ENCODE results near the gene IGLON5.

IGLON5 gene

GRCh38 chr19:51341066-51341465, 29.6 kb downstream of the IGLON5 start:
- Histone ChIP-seq H2BK120ac (ENCODE audit: insufficient read depth, low read length, poor library complexity) (no peak overlapping the region), H3K79me1 (ENCODE audit: low read length) (peaks cover 7% of the 10 kb centered on the region), H3K4me2 (ENCODE audit: low read length) (no peak overlapping the region), H4K91ac (ENCODE audit: low read depth, low read length) (no peak overlapping the region), H3K9ac (ENCODE audit: low read length) (no peak overlapping the region), H2AK5ac (ENCODE audit: low read length) (no peak overlapping the region), H3K36me3 (ENCODE audit: control insufficient read depth in 1 of 2, insufficient read depth in 2 of 2, low read length in 2 of 2) (peaks cover 7 to 10% of the 10 kb centered on the region in 2 experiments), H3K4me3 (ENCODE audit: low read depth, low read length) (no peak overlapping the region), H3K4me1 (ENCODE audit: control insufficient read depth in 1 of 2, insufficient read depth in 2 of 2, low read length in 2 of 2) (peaks cover 2 to 7% of the 10 kb centered on the region in 2 experiments), H4K8ac (ENCODE audit: low read depth, low read length) (no peak overlapping the region), H3K79me2 (ENCODE audit: control insufficient read depth, insufficient read depth, low read length, poor library complexity) (no peaks in the 10 kb centered on the region), H3K9me3 (ENCODE audit: insufficient read depth, low read depth, low read length) (no peaks in the 10 kb centered on the region), H3K27ac (ENCODE audit: low read depth, low read length) (no peak overlapping the region), H4K12ac (ENCODE audit: low read depth, low read length) (no peak overlapping the region), H3K23ac (ENCODE audit: low read length) (no peak overlapping the region), H3K27me3 (ENCODE audit: insufficient read depth, low read length) (peaks cover 9% of the 10 kb centered on the region), H3K4ac (ENCODE audit: low read depth, low read length) (no peak overlapping the region), H2AFZ (ENCODE audit: insufficient read depth, low read length, poor library complexity) (no peak overlapping the region), H2BK12ac (ENCODE audit: low read length) (no peak overlapping the region), H3K18ac (ENCODE audit: low read length) (no peak overlapping the region), H3K14ac (ENCODE audit: low read length) (no peak overlapping the region), H2BK5ac (ENCODE audit: low read depth, low read length, poor library complexity) (no peak overlapping the region)
- WGBS (ENCODE audit: extremely low coverage, insufficient coverage, insufficient read length), result no CpG with 5 or more reads among the region's 18 CpGs
- DNase-seq, result no peak

DNA sequence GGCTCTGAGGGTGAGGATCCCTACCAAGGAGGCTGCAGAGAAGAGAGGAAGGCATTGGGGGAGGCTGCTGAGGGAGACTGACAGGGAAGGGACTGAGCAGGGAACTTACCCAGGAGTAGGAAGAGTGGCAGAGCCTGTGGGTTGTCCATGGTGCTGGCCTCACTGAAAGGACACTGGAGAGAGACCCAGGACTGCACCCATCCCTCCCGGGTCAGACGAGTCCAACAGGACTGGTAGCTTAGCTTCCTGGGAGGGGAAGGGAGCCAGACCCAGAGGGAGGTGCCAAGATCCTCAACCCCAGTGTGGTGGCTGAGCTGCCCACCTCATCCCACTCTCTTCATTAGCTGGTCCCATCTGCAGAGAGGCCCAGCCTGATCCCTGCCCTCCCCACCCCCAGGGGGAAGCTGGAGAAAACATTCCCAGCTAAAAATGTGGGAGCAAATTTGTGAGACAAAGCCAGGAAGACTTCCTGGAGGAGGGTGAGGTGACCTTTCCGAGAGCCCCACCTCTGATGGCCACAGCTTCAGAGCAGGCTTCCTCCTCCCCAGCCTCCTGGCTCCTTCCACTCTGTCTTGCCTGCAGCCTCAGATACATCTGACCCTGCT, 30.6 kb downstream of the IGLON5 start, which contains the start of gene VSIG10L:
Gene VSIG10L (minus strand): TSS at position 164 of the 605 bp plus-strand sequence. CDS start 15 bp downstream, at position 149.
- no peak within 1 kb of the TSS for H2BK120ac ChIP-seq (ENCODE audit: insufficient read depth, low read length, poor library complexity)
- H3K4me3 ChIP-seq (ENCODE audit: low read depth, low read length), result no peak within 1 kb of the TSS
- H3K4me2 ChIP-seq (ENCODE audit: low read length), result no peak within 1 kb of the TSS
- peaks cover 9% of the 10 kb centered on the region for H3K27me3 ChIP-seq (ENCODE audit: insufficient read depth, low read length)
- no peak within 1 kb of the TSS for H3K27ac ChIP-seq (ENCODE audit: low read depth, low read length)
- H2AK5ac ChIP-seq (ENCODE audit: low read length), result no peak within 1 kb of the TSS
- no peak within 1 kb of the TSS for H2BK5ac ChIP-seq (ENCODE audit: low read depth, low read length, poor library complexity)
- DNase-seq, result peak in 1 of 2 donors; percentile 9
- H2AFZ ChIP-seq (ENCODE audit: insufficient read depth, low read length, poor library complexity), result no peak within 1 kb of the TSS
- H4K91ac ChIP-seq (ENCODE audit: low read depth, low read length), result no peak within 1 kb of the TSS
- no peak within 1 kb of the TSS for H4K12ac ChIP-seq (ENCODE audit: low read depth, low read length)
- H3K4ac ChIP-seq (ENCODE audit: low read depth, low read length), result no peak within 1 kb of the TSS
- H3K79me2 ChIP-seq (ENCODE audit: control insufficient read depth, insufficient read depth, low read length, poor library complexity), result no peaks in the 10 kb centered on the region
- H2BK12ac ChIP-seq (ENCODE audit: low read length), result no peak within 1 kb of the TSS
- H4K8ac ChIP-seq (ENCODE audit: low read depth, low read length), result no peak within 1 kb of the TSS
- peaks cover 2 to 7% of the 10 kb centered on the region in 2 experiments for H3K4me1 ChIP-seq (ENCODE audit: control insufficient read depth in 1 of 2, insufficient read depth in 2 of 2, low read length in 2 of 2)
- H3K18ac ChIP-seq (ENCODE audit: low read length), result no peak within 1 kb of the TSS
- no peak within 1 kb of the TSS for H3K14ac ChIP-seq (ENCODE audit: low read length)
- WGBS (ENCODE audit: extremely low coverage, insufficient coverage, insufficient read length), result no CpG with 5 or more reads among the region's 3 CpGs
- no peak within 1 kb of the TSS for H3K23ac ChIP-seq (ENCODE audit: low read length)
- H3K79me1 ChIP-seq (ENCODE audit: low read length), result peaks cover 7% of the 10 kb centered on the region
- H3K36me3 ChIP-seq (ENCODE audit: control insufficient read depth in 1 of 2, insufficient read depth in 2 of 2, low read length in 2 of 2), result peaks cover 12 to 13% of the 10 kb centered on the region in 2 experiments
- H3K9ac ChIP-seq (ENCODE audit: low read length), result no peak within 1 kb of the TSS
- no peaks in the 10 kb centered on the region for H3K9me3 ChIP-seq (ENCODE audit: insufficient read depth, low read depth, low read length)

DNA sequence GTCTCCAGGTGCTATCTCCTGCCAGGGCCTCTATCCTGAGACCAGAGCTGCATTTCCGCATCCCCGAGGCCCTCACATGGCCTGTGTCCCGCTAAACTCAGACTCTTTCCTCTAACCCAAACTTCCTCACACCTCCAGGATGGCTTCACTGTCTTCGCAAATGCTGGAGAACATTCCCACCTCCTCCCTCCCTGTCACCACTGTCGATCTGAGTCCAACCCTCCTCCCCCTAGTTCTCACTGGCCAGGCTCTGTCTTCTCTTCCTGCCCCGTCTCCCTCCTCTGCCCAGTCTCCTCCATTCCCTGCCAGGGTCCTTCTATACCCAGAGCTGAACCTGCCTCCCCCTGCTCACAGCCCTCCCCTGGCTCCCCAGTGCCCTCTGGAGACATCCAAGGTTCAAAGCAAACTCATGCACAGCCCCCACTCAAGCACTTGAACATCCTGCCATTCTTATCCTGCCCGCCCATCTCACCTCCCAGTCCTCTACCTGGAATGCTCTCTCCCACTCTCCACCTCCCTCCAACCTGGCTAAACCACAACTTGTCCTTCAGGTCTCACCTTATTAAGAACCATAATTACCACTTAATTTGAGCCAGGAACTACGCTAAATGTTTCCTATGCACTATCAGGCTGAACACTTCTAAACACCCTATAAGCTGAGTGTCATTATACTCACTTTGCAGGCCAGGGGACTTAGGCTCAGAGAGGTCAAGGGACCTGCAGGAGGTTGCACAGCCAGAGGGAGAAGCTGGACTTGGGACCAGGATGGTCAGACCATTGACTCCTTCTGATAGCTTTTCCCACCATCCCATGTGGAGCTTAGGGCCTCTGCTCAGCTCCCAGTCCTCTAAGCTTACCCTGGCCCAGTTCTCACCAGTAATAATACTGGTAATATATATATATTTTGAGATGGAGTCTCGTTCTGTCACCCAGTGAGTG, 31.5 kb downstream of the IGLON5 start:
- WGBS (ENCODE audit: extremely low coverage, insufficient coverage, insufficient read length), result no CpG with 5 or more reads among the region's 9 CpGs
- Histone ChIP-seq H3K18ac (ENCODE audit: low read length) (no peak overlapping the region), H3K14ac (ENCODE audit: low read length) (no peak overlapping the region)

DNA sequence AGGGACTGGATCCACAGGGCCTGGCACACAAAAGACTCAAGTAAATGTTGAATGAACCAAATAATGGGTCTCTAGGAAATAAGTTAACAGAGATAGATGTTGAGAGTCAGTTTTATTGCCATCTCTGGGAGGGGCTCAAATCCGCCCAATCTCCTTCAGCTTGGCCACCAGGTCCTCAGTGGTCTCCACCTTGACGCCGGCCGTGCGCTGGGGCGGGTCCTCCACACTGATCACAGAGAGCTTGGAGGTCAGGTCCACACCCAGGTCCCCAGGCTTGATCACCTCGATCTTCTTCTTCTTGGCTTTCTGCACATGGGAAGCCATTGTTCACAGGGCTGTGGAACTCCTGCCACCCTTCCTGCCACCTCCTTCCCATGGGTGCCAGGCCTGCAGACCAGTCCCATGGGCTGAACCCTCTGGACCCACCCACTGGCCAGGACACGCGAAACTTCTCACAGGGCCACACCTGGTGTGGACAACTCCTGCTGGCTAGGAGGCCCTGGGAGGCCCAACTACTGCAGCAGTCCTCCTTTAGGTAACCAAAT, 33.7 kb downstream of the IGLON5 start:
- H3K9ac ChIP-seq (ENCODE audit: low read length), result no peak overlapping the region
- H2BK12ac ChIP-seq (ENCODE audit: low read length), result no peak overlapping the region
- no peak overlapping the region for H3K4me3 ChIP-seq (ENCODE audit: low read depth, low read length)
- DNase-seq, result no peak
- H3K79me2 ChIP-seq (ENCODE audit: control insufficient read depth, insufficient read depth, low read length, poor library complexity), result no peaks in the 10 kb centered on the region
- no peak overlapping the region for H3K4ac ChIP-seq (ENCODE audit: low read depth, low read length)
- no peak overlapping the region for H2BK5ac ChIP-seq (ENCODE audit: low read depth, low read length, poor library complexity)
- H3K79me1 ChIP-seq (ENCODE audit: low read length), result no peaks in the 10 kb centered on the region
- no peak overlapping the region for H3K4me2 ChIP-seq (ENCODE audit: low read length)
- H4K12ac ChIP-seq (ENCODE audit: low read depth, low read length), result no peak overlapping the region
- H2AFZ ChIP-seq (ENCODE audit: insufficient read depth, low read length, poor library complexity), result no peak overlapping the region
- H4K8ac ChIP-seq (ENCODE audit: low read depth, low read length), result no peak overlapping the region
- no peak overlapping the region for H4K91ac ChIP-seq (ENCODE audit: low read depth, low read length)
- no CpG with 5 or more reads among the region's 9 CpGs for WGBS (ENCODE audit: extremely low coverage, insufficient coverage, insufficient read length)
- no peak overlapping the region for H2BK120ac ChIP-seq (ENCODE audit: insufficient read depth, low read length, poor library complexity)
- no peaks in the 10 kb centered on the region for H3K9me3 ChIP-seq (ENCODE audit: insufficient read depth, low read depth, low read length)
- no peak overlapping the region for H3K23ac ChIP-seq (ENCODE audit: low read length)
- H3K27me3 ChIP-seq (ENCODE audit: insufficient read depth, low read length), result peaks cover 9% of the 10 kb centered on the region
- no peak overlapping the region for H3K14ac ChIP-seq (ENCODE audit: low read length)
- no peak overlapping the region for H3K18ac ChIP-seq (ENCODE audit: low read length)
- no peak overlapping the region for H2AK5ac ChIP-seq (ENCODE audit: low read length)
- peaks cover 17 to 18% of the 10 kb centered on the region in 2 experiments for H3K36me3 ChIP-seq (ENCODE audit: control insufficient read depth in 1 of 2, insufficient read depth in 2 of 2, low read length in 2 of 2)
- H3K27ac ChIP-seq (ENCODE audit: low read depth, low read length), result no peak overlapping the region
- peaks cover 2 to 3% of the 10 kb centered on the region in 2 experiments for H3K4me1 ChIP-seq (ENCODE audit: control insufficient read depth in 1 of 2, insufficient read depth in 2 of 2, low read length in 2 of 2)

More for the DNA sequence above, 31.5 kb downstream of the IGLON5 start:
- Histone ChIP-seq H2AFZ (ENCODE audit: insufficient read depth, low read length, poor library complexity) (no peak overlapping the region), H4K12ac (ENCODE audit: low read depth, low read length) (no peak overlapping the region), H3K9me3 (ENCODE audit: insufficient read depth, low read depth, low read length) (no peaks in the 10 kb centered on the region), H3K79me1 (ENCODE audit: low read length) (peaks cover 7% of the 10 kb centered on the region), H3K36me3 (ENCODE audit: control insufficient read depth in 1 of 2, insufficient read depth in 2 of 2, low read length in 2 of 2) (peaks cover 12 to 16% of the 10 kb centered on the region in 2 experiments), H3K27me3 (ENCODE audit: insufficient read depth, low read length) (peaks cover 9% of the 10 kb centered on the region), H3K4me1 (ENCODE audit: control insufficient read depth in 1 of 2, insufficient read depth in 2 of 2, low read length in 2 of 2) (peaks cover 2 to 7% of the 10 kb centered on the region in 2 experiments), H3K27ac (ENCODE audit: low read depth, low read length) (no peak overlapping the region), H2BK12ac (ENCODE audit: low read length) (no peak overlapping the region), H4K8ac (ENCODE audit: low read depth, low read length) (no peak overlapping the region), H4K91ac (ENCODE audit: low read depth, low read length) (no peak overlapping the region), H3K9ac (ENCODE audit: low read length) (no peak overlapping the region), H3K4me3 (ENCODE audit: low read depth, low read length) (no peak overlapping the region), H2BK5ac (ENCODE audit: low read depth, low read length, poor library complexity) (no peak overlapping the region), H2AK5ac (ENCODE audit: low read length) (no peak overlapping the region), H3K4ac (ENCODE audit: low read depth, low read length) (no peak overlapping the region), H3K23ac (ENCODE audit: low read length) (no peak overlapping the region), H3K4me2 (ENCODE audit: low read length) (no peak overlapping the region), H2BK120ac (ENCODE audit: insufficient read depth, low read length, poor library complexity) (no peak overlapping the region), H3K79me2 (ENCODE audit: control insufficient read depth, insufficient read depth, low read length, poor library complexity) (no peaks in the 10 kb centered on the region)
- no peak for DNase-seq

Measured in trophoblast cell (in vitro differentiated cells and primary cell).